ENCODE results near the gene ARHGEF6.

DNA sequence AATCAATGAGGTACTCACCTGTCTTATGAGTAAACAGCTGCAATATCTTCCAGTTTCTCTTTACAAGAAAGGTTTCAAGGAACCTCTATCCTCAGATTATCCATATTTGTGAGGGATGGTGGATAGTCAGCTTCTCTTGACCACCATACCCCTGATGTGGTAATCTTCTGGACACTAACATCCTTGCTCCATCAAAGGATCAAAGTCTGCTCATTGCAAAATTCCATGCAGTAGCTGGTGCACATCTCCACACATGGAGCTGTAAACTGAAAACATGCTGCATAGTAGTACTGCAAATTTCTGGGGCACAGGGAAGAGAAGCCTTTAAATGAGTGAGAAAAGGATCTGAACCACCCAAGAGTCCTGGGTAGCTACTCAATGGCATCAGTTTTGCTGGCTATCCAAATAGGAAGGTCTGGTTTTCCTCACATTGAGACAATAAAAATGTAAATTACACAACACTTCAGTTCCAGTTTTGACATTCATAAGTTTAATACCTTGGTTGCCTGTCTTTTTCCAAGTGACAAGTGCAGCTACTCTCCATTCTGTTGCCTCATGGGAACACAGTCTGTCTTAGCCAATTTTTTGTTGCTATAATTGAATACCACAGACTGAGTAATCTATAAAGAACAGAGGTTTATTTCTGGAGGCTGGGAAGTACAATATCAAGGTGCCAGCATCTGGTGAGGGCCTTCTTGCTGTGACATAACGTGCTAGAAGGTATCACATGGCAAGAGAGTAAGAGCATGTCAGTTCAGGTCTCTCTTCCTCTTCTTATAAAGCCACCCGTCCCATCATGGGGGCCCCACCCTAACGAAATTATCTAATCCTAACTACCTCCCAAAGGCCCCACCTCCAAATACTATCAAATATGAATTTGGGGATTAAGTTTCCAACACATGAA is 34.4 kb upstream of the ARHGEF6 start:
- no peak for TF ChIP-seq POLR2A (IDR thresholded peaks at IDR 0.05)
- TF ChIP-seq, protein P1, sequence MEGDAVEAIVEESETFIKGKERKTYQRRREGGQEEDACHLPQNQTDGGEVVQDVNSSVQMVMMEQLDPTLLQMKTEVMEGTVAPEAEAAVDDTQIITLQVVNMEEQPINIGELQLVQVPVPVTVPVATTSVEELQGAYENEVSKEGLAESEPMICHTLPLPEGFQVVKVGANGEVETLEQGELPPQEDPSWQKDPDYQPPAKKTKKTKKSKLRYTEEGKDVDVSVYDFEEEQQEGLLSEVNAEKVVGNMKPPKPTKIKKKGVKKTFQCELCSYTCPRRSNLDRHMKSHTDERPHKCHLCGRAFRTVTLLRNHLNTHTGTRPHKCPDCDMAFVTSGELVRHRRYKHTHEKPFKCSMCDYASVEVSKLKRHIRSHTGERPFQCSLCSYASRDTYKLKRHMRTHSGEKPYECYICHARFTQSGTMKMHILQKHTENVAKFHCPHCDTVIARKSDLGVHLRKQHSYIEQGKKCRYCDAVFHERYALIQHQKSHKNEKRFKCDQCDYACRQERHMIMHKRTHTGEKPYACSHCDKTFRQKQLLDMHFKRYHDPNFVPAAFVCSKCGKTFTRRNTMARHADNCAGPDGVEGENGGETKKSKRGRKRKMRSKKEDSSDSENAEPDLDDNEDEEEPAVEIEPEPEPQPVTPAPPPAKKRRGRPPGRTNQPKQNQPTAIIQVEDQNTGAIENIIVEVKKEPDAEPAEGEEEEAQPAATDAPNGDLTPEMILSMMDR (IDR thresholded peaks at IDR 0.05): no peak

Measured in prostate gland (tissue), 2 donors.